ENCODE measurements around the gene UBR1.
"Not testable (repeated sequence)": the region's sequence is repeated elsewhere in the genome, so short reads cannot be mapped to it uniquely, and the experiment has no call there.

The UBR1 gene

DNA sequence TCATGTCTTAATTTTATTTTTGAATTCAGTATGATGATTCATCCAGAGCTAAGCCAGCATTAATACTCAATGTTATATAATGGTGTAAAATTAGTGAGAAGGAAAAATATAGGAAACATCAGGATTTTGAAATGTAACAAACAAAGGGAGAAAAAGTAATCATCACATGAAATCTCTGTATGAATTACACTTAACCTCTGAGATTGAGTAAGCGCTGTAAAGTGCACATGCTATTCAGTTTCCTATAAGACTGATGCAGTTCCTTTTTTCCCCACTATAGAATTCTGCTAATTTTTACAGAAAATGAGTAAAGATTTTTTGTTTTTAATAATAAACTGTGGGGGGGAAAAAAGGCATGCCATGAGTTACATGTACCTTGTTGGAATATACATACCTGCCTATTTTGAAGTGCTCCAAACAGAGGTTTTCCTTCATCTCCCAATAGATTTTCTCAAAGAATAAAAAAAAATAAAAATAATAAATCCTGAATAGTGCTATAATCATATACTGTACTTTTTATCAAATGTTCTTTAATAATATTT is 121.3 kb downstream of the UBR1 start:
- in situ Hi-C loops (cut with HindIII; ENCODE audit: low sequenced_read_pairs): no loop called here

DNA sequence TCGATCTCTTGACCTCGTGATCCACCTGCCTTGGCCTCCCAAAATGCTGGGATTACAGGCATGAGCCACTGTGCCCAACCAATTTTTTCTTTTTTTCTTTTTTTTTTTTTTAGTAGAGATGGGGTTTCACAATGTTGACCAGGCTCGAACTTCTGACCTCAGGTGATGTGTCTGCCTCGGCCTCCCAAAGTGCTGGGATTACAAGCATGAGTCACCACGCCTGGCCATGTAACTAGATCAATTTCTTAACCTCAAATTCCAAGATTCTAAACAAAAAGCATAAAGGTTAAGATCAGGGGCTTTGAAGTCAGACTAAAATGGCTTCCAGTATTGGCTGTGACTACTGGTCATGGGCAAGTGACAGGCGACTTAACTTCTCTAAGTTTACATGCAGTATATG is 126.7 kb downstream of the UBR1 start:
- in situ Hi-C loops (cut with HindIII; ENCODE audit: low sequenced_read_pairs): not testable (repeated sequence)

DNA sequence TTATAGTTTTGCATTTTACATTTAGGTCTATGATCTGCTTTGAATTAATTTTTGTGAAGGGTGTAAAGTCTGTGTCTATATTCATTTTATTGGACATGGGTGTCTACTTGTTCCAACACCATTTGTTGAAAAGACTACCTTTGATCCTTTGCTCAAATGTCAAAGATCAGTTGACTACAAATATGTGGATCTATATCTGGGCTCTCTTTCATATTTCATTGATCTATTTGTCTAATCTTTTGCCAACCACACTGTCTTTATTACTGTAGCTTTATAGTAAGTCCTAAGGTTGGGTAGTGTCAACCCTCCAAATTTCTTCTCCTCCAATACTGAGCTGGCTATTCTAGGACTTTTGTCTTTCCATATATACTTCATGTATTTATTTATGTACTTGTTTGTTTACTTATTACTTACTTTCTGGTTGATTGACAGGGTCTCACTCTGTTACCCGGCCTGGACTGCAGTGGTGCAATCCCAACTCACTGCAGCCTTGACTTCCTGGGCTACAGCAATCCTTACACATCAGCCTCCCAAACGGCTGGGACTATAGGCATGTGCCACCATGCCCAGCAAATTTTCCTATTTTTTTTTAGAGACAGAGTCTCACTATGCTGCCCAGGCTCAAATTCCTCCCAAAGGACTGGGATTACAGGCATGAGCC is 131.5 kb downstream of the UBR1 start:
- in situ Hi-C loops (cut with HindIII; ENCODE audit: low sequenced_read_pairs): no loop called here

DNA sequence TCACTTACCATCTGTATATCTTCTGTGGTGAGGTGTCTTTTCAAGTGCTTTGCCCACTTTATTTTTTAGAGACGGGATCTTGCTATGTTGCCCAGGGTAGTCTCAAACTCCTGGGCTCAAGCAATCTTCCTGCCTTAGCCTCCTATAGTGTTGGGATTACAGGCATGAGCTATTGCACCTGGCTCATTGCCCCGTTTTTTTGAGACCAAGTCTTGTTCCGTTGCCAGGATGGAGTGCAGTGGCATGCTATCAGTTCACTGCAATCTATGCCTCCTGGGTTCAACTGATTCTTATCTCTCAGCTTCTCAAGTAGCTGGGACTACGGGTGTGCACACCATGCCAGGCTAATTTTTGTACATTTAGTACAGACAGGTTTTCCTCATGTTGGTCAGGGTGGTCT is 132.7 kb downstream of the UBR1 start:
- in situ Hi-C loops (cut with HindIII; ENCODE audit: low sequenced_read_pairs): no loop called here

DNA sequence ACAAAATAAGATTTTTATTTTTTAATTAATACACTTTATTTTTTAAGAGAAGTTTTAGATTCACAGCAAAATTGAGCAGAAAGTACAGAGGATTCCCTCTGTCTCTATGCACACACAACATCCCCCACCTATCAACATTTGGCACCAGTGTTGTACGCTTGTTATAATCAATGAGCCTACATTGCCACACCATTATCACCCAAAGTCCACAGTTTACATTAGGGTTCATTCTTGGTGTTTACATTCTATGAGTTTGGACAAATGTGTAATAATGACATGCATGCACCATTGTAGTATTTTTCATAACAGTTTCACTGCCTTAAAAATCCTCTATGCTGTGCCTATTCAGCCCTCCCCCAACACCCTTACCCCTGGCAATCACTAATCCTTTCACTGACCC is 134.0 kb downstream of the UBR1 start:
- in situ Hi-C loops (cut with HindIII; ENCODE audit: low sequenced_read_pairs): no loop called here

DNA sequence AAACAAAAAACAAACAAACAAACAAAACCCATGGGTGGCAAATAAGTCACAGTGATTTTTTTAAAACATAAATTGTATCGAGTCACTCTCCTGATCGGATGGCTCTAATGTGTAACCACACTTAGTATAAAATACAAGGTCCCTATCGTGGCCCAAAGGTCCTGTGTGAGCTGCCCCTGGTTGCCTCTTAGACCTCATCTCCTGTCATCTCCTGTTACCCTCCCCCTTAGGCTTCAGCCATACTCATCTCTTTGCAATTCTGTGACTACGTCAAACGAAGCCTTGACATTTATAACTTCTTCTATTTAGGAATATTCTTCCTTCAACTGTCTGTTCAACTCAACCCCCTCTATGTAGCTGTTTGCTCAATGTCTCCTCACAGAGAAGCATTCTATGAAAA is 141.4 kb downstream of the UBR1 start:
- in situ Hi-C loops (cut with HindIII; ENCODE audit: low sequenced_read_pairs): no loop called here

DNA sequence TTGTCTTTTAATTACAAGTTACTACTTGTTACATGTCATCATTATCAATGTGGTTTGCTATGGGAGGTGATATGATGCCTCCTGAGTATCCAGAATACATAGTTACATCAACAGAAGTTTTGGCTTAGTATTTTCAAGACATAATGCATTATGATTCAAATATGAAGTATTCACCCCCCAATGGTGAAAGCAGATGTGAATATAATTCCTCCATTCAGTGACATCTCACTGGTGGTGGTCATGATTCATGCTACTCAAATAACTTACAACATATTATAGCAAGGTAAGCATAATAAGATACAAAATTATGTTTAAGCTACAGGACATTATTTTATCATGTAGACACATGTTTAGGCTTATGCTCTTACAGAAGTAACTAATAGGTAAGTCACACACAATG is 150.3 kb downstream of the UBR1 start:
- in situ Hi-C loops (cut with HindIII; ENCODE audit: low sequenced_read_pairs): no loop called here

DNA sequence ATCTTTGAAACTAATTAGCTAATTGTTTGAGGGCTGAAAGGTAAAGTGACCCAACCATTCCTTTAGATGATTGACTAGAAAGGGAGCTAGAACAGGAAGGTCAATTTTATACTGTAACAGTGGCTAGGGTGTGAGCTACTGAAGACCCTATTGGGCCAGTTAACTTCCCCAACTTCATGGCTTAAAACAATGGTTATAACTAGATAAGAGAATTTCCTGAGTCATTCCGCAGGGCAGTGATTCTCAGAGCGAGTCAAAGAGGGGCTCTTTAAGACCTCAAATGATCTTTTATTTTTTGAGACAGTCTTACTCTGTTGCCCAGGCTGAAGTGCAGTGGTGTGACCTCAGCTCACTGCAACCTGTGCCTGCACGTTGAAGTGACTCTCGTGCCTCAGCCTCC is 151.5 kb downstream of the UBR1 start:
- in situ Hi-C loops (cut with HindIII; ENCODE audit: low sequenced_read_pairs): no loop called here

DNA sequence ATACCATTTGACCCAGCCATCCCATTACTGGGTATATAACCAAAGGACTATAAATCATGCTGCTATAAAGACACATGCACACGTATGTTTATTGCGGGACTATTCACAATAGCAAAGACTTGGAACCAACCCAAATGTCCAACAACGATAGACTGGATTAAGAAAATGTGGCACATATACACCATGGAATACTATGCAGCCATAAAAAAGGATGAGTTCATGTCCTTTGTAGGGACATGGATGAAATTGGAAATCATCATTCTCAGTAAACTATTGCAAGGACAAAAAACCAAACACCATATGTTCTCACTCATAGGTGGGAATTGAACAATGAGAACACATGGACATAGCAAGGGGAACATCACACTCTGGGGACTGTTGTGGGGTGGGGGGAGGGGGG is 156.9 kb downstream of the UBR1 start:
- in situ Hi-C loops (cut with HindIII; ENCODE audit: low sequenced_read_pairs): not testable (repeated sequence)

DNA sequence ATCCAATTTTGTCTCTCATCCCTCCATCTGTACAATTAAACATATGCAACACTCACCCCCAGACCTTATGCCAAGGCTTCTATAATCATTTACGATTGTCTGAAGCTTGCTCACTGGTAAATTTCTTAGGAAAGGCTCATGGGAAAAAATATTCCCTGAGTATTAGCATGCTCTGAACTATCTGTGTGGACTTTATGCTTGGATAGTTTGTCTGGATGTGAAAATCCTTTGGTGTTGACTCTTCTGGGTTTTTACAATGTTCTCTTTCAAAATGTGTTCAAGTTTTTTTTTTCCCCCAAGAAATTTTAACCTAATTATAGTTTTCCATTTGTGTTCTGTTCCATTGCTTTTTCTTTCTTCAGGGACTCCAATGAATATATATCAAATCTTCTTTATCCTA is 165.3 kb downstream of the UBR1 start:
- in situ Hi-C loops (cut with HindIII; ENCODE audit: low sequenced_read_pairs): no loop called here

DNA sequence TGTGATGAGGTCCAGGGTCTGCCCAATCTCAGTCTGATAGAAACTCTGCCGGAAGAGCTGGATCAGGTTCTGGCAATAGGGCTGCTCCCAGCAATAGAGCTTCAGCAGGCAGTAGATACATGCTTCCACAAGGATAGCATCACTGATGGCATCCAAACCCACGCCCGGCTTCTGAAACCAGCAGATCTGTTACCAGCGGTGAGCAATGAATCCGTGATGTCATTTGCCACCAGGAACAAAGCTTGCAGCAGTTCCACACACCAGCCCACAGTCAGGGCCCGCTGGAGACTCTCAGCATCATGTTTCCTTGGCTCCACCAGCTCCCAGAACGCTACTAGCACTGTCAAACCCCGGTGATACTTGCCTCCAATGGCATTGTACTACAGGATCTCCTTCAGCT is 166.0 kb downstream of the UBR1 start:
- in situ Hi-C loops (cut with HindIII; ENCODE audit: low sequenced_read_pairs): no loop called here

DNA sequence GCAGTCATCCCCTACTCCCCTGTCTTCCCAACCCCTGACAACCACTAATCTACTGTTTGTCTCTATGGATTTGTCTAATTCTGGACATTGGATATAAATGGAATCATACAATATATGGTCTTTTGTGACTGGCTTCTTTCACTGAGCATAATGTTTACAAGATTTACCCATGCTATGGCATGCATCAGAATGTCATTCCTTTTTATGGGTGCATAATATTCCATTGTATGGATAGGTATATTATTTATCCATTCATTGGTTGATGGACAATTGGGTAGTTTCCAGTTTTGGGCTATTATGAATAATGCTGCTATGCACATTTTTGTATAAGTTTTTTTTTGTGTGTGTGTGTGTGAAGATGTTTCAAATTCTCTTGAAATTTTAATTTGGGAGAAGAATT is 168.7 kb downstream of the UBR1 start:
- in situ Hi-C loops (cut with HindIII; ENCODE audit: low sequenced_read_pairs): no loop called here

DNA sequence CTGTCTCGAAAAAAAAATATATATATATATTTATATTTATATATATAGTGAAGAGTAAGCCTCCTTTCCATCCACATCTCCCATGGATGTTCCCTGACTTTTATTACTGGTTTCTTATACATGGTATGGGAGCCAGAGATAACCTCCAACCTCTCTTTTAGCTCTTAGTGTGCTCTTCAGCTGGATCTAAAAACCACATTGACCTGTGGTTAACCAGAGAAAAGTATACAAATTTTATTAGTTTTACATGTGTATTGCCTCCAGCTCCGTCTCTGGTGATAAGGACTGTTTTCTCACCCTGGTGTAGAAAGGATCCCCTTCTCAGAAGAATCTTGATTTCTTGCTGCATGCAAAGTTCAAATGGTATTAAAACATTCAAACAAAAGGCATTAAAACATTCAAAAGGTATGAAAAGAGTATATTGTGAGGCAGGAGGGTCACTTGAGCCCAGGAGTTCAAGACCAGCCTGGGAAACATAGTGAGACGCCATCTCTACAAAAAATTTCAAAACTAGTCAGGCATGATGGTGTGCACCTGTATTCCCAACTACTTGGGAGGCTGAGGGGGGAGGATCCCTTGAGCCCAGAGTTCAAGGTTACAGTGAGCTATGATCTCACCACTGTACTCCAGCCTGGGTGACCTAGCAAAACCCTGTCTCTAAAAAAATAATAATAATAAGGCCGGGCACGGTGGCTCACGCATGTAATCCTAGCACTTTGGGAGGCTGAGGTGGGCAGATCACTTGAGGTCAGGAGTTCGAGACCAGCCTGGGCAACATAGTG is 171.8 kb downstream of the UBR1 start:
- in situ Hi-C loops (cut with HindIII; ENCODE audit: low sequenced_read_pairs): no loop called here

DNA sequence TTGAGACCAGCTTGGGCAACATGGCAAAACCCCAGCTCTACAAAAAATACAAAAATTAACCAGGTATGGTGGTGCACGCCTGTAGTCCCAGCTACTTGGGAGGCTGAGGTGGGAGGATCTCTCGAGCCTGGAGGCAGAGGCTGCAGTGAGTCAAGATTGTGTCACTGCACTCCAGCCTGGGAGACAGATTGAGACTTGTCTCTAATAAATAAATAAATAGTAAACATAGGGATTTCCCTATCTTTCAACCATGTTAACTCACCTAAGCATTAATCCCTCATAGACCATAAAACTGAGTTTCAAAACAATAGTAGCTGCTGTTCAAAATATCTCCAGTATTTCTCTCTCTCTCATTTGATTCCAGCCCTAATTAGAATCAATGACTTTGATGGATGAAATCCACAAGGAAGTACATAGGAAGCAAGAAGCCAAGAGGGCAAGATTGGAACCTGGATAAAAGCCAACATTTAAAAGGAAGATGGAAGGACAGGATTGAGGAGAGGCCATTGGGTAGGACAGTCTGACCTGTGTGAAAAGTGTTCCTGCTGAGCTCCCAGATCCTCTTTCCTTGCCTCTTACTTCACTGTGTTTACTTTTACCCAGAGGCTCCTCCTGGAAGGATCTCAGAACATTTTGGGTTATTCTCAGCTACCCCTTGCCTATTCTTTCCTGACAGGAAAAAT is 172.9 kb downstream of the UBR1 start:
- in situ Hi-C loops (cut with HindIII; ENCODE audit: low sequenced_read_pairs): no loop called here

DNA sequence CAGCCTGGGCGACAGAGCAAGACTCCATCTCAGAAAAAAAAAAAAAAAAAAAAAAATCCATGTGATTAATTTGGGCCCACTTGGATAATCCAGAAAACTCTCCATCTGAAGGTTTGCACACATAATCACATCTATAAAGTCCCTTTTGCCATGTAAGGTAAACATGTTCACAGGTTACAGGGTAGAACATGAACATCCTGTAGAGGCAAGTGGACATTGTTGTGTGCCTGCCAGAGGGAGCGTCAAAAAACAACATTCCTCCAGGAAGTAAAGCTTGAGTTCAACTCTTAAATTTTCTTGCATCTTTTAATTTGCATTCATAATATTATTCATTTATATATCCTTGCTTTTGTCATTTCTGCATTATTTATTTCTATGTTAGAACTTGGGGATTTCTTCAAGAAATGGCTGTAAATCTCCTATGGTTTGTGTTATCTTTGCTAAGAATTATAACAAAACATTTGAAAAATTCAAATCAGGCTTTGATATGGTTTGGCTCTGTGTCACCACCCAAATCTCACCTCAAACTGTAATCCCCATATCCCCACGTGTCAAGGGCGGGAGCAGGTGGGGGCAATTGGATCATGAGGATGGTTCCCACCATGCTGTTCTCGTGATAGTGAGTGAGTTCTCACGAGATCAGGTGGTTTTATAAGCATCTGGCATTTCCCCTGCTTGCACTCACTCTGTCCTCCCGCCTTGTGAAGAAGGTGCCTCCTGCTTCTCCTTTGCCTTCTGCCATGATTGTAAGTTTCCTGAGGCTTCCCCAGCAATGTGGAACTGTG is 173.9 kb downstream of the UBR1 start:
- in situ Hi-C loops (cut with HindIII; ENCODE audit: low sequenced_read_pairs): no loop called here

DNA sequence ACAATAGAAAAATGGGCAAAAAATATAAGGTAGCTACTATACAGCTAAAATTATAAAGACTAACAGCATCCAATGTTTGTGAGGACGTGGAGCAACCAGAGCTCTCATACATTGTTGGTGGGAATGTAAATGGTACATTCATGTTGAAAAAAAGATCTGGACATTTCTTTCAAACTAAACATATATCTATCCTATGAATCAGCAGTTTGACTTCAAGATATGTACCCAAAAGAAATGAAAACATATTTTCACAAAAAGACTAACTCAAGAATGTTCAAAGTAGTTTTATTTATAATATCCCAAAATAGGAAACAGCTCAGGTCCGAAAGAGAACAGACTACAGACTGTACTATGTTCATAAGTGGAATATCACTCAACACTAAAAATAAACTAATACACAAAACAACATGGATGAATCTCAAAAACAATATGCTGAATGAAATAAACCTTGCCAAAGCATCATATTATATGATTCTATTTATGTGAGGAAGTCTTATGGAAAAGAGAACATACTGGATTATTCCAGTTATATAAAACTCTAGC is 176.5 kb downstream of the UBR1 start:
- in situ Hi-C loops (cut with HindIII; ENCODE audit: low sequenced_read_pairs): no loop called here

DNA sequence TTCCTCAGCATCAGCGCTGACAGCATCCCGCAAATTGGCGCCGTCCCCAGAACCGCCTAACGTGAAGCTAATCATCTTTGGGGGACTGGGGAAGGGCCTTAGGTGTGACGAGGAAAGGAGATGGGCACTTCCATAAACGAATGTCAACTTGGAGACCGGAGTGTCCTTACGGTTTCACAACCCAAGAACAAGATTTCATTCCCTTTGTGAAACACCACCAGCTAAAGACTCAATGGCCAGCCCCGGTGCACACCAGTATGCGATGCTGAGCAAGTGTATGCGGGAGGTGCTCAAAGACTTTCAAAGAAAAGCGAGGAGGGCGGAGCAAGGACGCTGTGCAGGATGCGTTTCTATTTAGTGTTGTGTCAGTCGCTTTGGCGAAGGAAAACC is 184.5 kb downstream of the UBR1 start:
- in situ Hi-C loops (cut with HindIII; ENCODE audit: low sequenced_read_pairs): no loop called here

DNA sequence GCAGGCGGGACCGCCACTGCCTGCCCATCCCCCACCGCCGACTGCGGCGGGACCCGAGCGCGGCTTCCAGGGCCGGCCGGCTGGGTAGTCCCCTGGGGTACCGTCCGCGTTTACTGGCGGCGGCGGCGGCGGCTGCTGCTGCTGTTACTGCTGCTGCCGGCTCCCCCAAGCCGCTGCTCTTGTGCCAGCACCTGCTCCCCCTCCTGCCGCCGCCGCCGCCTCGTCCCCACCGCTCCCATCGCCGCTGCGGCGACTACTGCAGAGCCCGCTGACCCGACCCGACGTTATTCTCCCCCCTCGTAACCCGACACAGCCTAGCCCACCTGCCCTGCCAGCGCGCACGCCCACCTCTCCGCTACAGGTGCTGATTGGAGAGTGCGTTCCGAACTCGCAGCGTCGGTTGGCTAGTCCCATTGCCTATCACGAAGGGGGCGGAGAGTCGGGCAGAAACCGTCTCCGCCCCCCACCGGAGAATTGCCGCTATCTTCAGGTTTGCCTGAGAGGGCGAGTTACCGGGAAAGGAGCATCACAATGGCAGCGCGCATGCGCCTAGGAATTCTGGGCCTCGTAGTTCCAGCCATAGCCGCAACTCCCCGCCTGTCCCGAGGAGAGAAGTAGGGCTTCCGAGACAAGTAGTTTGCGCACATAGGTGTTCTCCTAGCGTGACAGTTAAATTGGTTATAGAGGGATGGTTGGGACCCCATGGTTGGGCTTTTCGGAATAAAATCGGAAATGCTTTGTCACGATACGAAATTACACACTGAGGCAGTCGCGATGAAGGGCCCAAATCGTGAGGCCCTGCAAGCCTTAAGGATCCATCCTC is 185.1 kb downstream of the UBR1 start, which contains the start of gene TTBK2:
Gene TTBK2 (minus strand): TSS at position 260 of the 823 bp plus-strand sequence. CDS start 42,161 bp downstream, outside the sequence.
- in situ Hi-C loops (cut with HindIII; ENCODE audit: low sequenced_read_pairs): no loop called here

DNA sequence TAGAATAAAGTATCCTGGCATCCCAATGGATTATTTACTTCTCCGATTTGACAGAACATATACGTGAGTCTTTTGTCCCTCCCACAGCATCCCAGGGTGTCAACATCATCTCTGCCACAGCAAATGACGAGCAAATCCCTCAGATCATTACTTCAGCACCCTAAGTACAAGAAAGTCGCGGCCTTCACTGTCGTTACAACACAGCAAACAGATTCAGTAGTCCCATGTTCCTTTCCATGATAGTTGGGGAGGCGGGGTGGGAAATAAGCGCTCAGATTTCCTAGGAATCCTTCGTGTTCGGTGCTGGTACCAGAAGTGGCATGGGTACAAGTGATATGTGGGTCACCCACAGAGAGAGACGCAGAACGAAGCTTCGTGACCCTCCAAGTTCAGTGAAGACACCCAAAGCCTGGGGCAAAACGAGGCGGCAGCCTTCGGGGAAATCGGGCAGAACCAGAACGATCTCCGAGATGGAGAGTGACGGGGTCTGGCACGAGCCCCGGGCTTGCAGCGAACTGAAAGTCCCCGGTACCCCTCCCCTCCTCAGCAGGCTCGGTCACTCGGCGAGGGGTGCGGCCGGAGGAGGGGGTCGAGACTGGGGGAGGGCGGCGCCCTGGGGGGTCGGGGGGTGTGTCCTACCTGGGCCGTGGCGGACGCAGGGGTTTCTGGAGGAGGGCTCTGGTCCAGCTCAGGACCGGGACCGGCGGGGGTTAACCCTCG is 185.9 kb downstream of the UBR1 start:
- in situ Hi-C loops (cut with HindIII; ENCODE audit: low sequenced_read_pairs): no loop called here

Data from DLD1 (cell line).